HCT116 (cell line): ENCODE measurements around the gene CAGE1.

Source experiments
- CTCF ChIP-seq, 3 experiments: fragments of 200-600 bp in 1 of 3; sonication (generic) in 1 of 3; IDR thresholded peaks in 2 of 3; conservative IDR thresholded peaks in 1 of 3; 2 replicates each; pipeline ENCODE4 v1.5.1; 2012 to 2017; ENCODE audit warnings: low read depth in 2 of 3, low read length in 2 of 3, antibody characterized with exemption in 1 of 3, borderline replicate concordance in 1 of 3, control low read depth in 1 of 3, mild to moderate bottlenecking in 1 of 3, mixed read lengths in 1 of 3, mixed run types in 1 of 3, moderate library complexity in 1 of 3; ENCODE audit not compliant: insufficient read depth in 1 of 3
- POLR2A ChIP-seq: IDR thresholded peaks from 2 replicates; pipeline ENCODE4 v1.7.0; 2011; ENCODE audit warnings: borderline replicate concordance; ENCODE audit not compliant: insufficient read depth, insufficient read length; ENCODE audit errors: extremely low read depth
- ZNF274 ChIP-seq: fragments of 200-500 bp; sonication (Bioruptor generic); IDR thresholded peaks from 2 replicates; pipeline ENCODE4 v1.6.1; 2014; ENCODE audit warnings: mild to moderate bottlenecking, low read depth, low read length, inconsistent platforms

- TF ChIP-seq CTCF (IDR thresholded peaks at IDR 0.05 in 2 of 3, conservative IDR thresholded peaks at IDR 0.05 in 1 of 3; ENCODE audit: borderline replicate concordance in 1 of 3, insufficient read depth in 1 of 3, low read depth in 2 of 3, low read length in 2 of 3): no peak
- no peak for TF ChIP-seq POLR2A
- no peak for TF ChIP-seq ZNF274
Observed at GRCh38 chr6:7438011-7438410, 48.5 kb upstream of the CAGE1 start.
